ENCODE results near the gene CTNNBL1.

CTNNBL1 gene

GRCh38 chr20:37725165-37725564 is 31.3 kb downstream of the CTNNBL1 start:
- DNase-seq (ENCODE audit: low read depth): no peak
- H3K4me3 ChIP-seq (ENCODE audit: low read length): no peak overlapping the region
- no peak for TF ChIP-seq CTCF (conservative IDR thresholded peaks at IDR 0.05; ENCODE audit: low read length)

GRCh38 chr20:37725855-37726254 is 32.0 kb downstream of the CTNNBL1 start:
- DNase-seq (ENCODE audit: low read depth): no peak
- no peak overlapping the region for H3K4me3 ChIP-seq (ENCODE audit: low read length)
- no peak for TF ChIP-seq CTCF (conservative IDR thresholded peaks at IDR 0.05; ENCODE audit: low read length)

- no peak overlapping the region for H3K4me3 ChIP-seq (ENCODE audit: low read length)
- no peak for DNase-seq (ENCODE audit: low read depth)
- no peak for TF ChIP-seq CTCF (conservative IDR thresholded peaks at IDR 0.05; ENCODE audit: low read length)
Measured at GRCh38 chr20:37726321-37726720, 32.5 kb downstream of the CTNNBL1 start.

- DNase-seq (ENCODE audit: low read depth): peak; percentile 73
Measured at GRCh38 chr20:37726971-37727956, 33.4 kb downstream of the CTNNBL1 start.

GRCh38 chr20:37727957-37728634 is 34.3 kb downstream of the CTNNBL1 start:
- H3K4me3 ChIP-seq (ENCODE audit: low read length): no peak overlapping the region
- peak; percentile 30 for DNase-seq (ENCODE audit: low read depth)
- TF ChIP-seq CTCF (conservative IDR thresholded peaks at IDR 0.05; ENCODE audit: low read length): no peak

More at GRCh38 chr20:37726971-37727956, 33.4 kb downstream of the CTNNBL1 start:
- no peak overlapping the region for H3K4me3 ChIP-seq (ENCODE audit: low read length)
- no peak for TF ChIP-seq CTCF (conservative IDR thresholded peaks at IDR 0.05; ENCODE audit: low read length)

- TF ChIP-seq CTCF (conservative IDR thresholded peaks at IDR 0.05; ENCODE audit: low read length): no peak
- no peak overlapping the region for H3K4me3 ChIP-seq (ENCODE audit: low read length)
- no peak for DNase-seq (ENCODE audit: low read depth)
Measured at GRCh38 chr20:37728635-37728983, 34.8 kb downstream of the CTNNBL1 start.
